Endothelial cell of umbilical vein (primary cell): ENCODE data around the gene CFAP65. TPM values are rescaled to one million over a fixed set of nuclear protein-coding genes. Genes with fewer than 3 reads are reported as not detected.

Experiments used
- BruUV-seq: library from RNA; stranded (reverse); fragments of 400-500 nt; replicated peaks from 2 replicates; lab custom pipeline; 2021; lab: Mats Ljungman, UMichigan
- CTCF ChIA-PET: fragments of 300-600, 350-600 bp; sonication (Branson Sonifier 250); formaldehyde crosslinking; loops from one replicate; lab custom pipeline; 2021; ENCODE audit warnings: antibody characterized with exemption, inconsistent platforms; lab: Charles Lee
- POLR2A ChIA-PET: fragments of 300-600, 350-600 bp; sonication (Branson Sonifier 250); formaldehyde crosslinking; loops from one replicate; lab custom pipeline; 2021; ENCODE audit warnings: antibody characterized with exemption, inconsistent platforms; lab: Charles Lee
- DNase-seq: peaks from one replicate; pipeline ENCODE4 v3.0.0-alpha.2; 2011; ENCODE audit warnings: low read depth, low spot score
- FAIRE-seq: peaks from 2 replicates; lab custom pipeline; 2011; peaks lifted over from hg19 to GRCh38; lab: Jason Lieb, UNC
- H2AFZ ChIP-seq: 2 replicates; pipeline ENCODE4 v1.6.0; 2012; ENCODE audit warnings: low read depth, low read length, control low read depth, inconsistent platforms
- H3K27ac ChIP-seq: 2 replicates; pipeline ENCODE4 v1.5.1; 2011; ENCODE audit warnings: low read depth, mild to moderate bottlenecking, control low read depth, low read length, moderate library complexity; ENCODE audit not compliant: insufficient read depth
- H3K27me3 ChIP-seq, 2 experiments: 2 replicates each; pipeline versions ENCODE4 v1.6.0 to v1.6.1; 2011; ENCODE audit warnings: low read length in 2 of 2, mixed read lengths in 1 of 2; ENCODE audit not compliant: control insufficient read depth in 2 of 2, insufficient read depth in 2 of 2
- H3K36me3 ChIP-seq, 2 experiments: 2 replicates in 1 of 2; 3 replicates in 1 of 2; pipeline ENCODE4 v1.5.1; 2011; ENCODE audit warnings: low read length in 2 of 2, mild to moderate bottlenecking in 1 of 2, moderate library complexity in 1 of 2; ENCODE audit not compliant: control insufficient read depth in 2 of 2, insufficient read depth in 2 of 2; ENCODE audit errors: extremely low read depth in 1 of 2
- H3K4me1 ChIP-seq: 3 replicates; pipeline ENCODE4 v1.5.1; 2011; ENCODE audit warnings: mild to moderate bottlenecking, low read length; ENCODE audit not compliant: control insufficient read depth, insufficient read depth; ENCODE audit errors: extremely low read depth
- H3K4me2 ChIP-seq: 2 replicates; pipeline ENCODE4 v1.6.1; 2011; ENCODE audit warnings: low read length, control low read depth, mixed read lengths; ENCODE audit not compliant: insufficient read depth
- H3K4me3 ChIP-seq, 3 experiments: fragments of 200-600 bp in 1 of 3; sonication (generic), shearing (Covaris generic) in 1 of 3; replicated peaks in 1 of 3; 2 replicates each; pipeline ENCODE4 v1.5.1; 2011 to 2016; ENCODE audit warnings: control low read depth in 3 of 3, low read length in 3 of 3, mild to moderate bottlenecking in 2 of 3, inconsistent platforms in 1 of 3, low read depth in 1 of 3, moderate library complexity in 1 of 3; ENCODE audit not compliant: insufficient read depth in 1 of 3
- H3K79me2 ChIP-seq: 2 replicates; pipeline ENCODE4 v1.6.0; 2012; ENCODE audit warnings: low read length, inconsistent platforms; ENCODE audit not compliant: control insufficient read depth, insufficient read depth
- H3K9ac ChIP-seq: replicated peaks from 2 replicates; pipeline ENCODE3; 2011; ENCODE audit warnings: low read length, control low read depth; ENCODE audit not compliant: insufficient read depth; ENCODE audit errors: extremely low read depth
- H3K9me1 ChIP-seq: replicated peaks from 3 replicates; pipeline ENCODE4 v1.6.0; 2011; ENCODE audit warnings: mild to moderate bottlenecking, low read length; ENCODE audit not compliant: control insufficient read depth, insufficient read depth; ENCODE audit errors: extremely low read depth
- H3K9me3 ChIP-seq: replicated peaks from 2 replicates; pipeline ENCODE4 v1.5.1; 2012; ENCODE audit warnings: low read length, inconsistent platforms; ENCODE audit not compliant: control insufficient read depth, insufficient read depth
- H4K20me1 ChIP-seq: replicated peaks from 2 replicates; pipeline ENCODE3; 2011; ENCODE audit warnings: mild to moderate bottlenecking, low read length; ENCODE audit not compliant: control insufficient read depth, insufficient read depth; ENCODE audit errors: extremely low read depth
- EZH2 ChIP-seq: IDR thresholded peaks from 2 replicates; pipeline ENCODE4 v1.6.1; 2012; ENCODE audit warnings: borderline replicate concordance, low read depth, mild to moderate bottlenecking, moderate library complexity, low read length, inconsistent platforms; ENCODE audit not compliant: severe bottlenecking
- FOS ChIP-seq: IDR thresholded peaks from 2 replicates; pipeline ENCODE4 v1.6.1; 2011; ENCODE audit warnings: mild to moderate bottlenecking, low read length, moderate library complexity, borderline replicate concordance; ENCODE audit not compliant: insufficient read depth
- GATA2 ChIP-seq: IDR thresholded peaks from 2 replicates; pipeline ENCODE4 v1.7.0; 2011; ENCODE audit warnings: low read depth, mild to moderate bottlenecking, moderate library complexity, mixed read lengths, low read length; ENCODE audit not compliant: insufficient read length, insufficient read depth
- JUN ChIP-seq: IDR thresholded peaks from 2 replicates; pipeline ENCODE4 v1.6.1; 2011; ENCODE audit warnings: borderline replicate concordance, low read depth; ENCODE audit not compliant: insufficient read length, insufficient read depth
- MYC ChIP-seq: IDR thresholded peaks from one replicate; pipeline ENCODE4 v1.6.1; 2011; ENCODE audit warnings: mild to moderate bottlenecking, low read depth, low read length
- POLR2A ChIP-seq: IDR thresholded peaks from 2 replicates; pipeline ENCODE4 v1.6.1; 2012; ENCODE audit warnings: low read depth, mild to moderate bottlenecking, control low read depth, low read length
- POLR2AphosphoS5 ChIP-seq: IDR thresholded peaks from 2 replicates; pipeline ENCODE4 v1.6.1; 2012; ENCODE audit warnings: low read depth, mild to moderate bottlenecking, control low read depth, low read length, moderate library complexity; ENCODE audit not compliant: insufficient read depth
- dilution Hi-C: fragments of 300-500 bp; cut with MboI; formaldehyde crosslinking; loops from one replicate; pipeline ENCODE4 v1.15.0; 2019; ENCODE audit warnings: low sequenced_read_pairs; ENCODE audit not compliant: extremely low pct_ligation_motif_present
- intact Hi-C: fragments of 100-400 bp; cut with micrococcal nuclease; formaldehyde crosslinking; loops from one replicate; pipeline ENCODE4 v1.10.0; 2022
- polyA plus RNA-seq, 4 experiments: library from polyadenylated mRNA; depleted of rRNA in 3 of 4; stranded (reverse) in 3 of 4; unstranded in 1 of 4; fragments of >200 nt; gene quantifications; 2 replicates each; pipeline versions ENCODE4 v1.2.1 to v1.2.3, GENCODE V29; 2011 to 2012; ENCODE audit warnings: missing spikeins in 1 of 4
- total RNA-seq: library from RNA; stranded (reverse); gene quantifications from 2 replicates; pipeline ENCODE4 v1.2.3, GENCODE V29; 2021
- TF ChIP-seq, protein P1 (sequence below), 2 donors: IDR thresholded peaks; 1 replicate in 1 of 2; 2 replicates in 1 of 2; pipeline ENCODE4 v1.5.1; 2011; ENCODE audit warnings: low read length in 2 of 2, mild to moderate bottlenecking in 2 of 2, moderate library complexity in 2 of 2, control low read depth in 1 of 2, inconsistent platforms in 1 of 2, low read depth in 1 of 2; ENCODE audit not compliant: insufficient read depth in 1 of 2; ENCODE audit errors: extremely low read depth in 1 of 2
- TF ChIP-seq, protein P2 (sequence below): IDR thresholded peaks from 2 replicates; pipeline ENCODE4 v1.6.1; 2011; ENCODE audit not compliant: insufficient read depth, insufficient read length

The CFAP65 gene
- total and polyA plus RNA-seq, 2 donors (not counting 3 experiments of a cell fraction or from before 2014, with no cell fraction given) = 0.03 TPM; not detected in 1

DNA sequence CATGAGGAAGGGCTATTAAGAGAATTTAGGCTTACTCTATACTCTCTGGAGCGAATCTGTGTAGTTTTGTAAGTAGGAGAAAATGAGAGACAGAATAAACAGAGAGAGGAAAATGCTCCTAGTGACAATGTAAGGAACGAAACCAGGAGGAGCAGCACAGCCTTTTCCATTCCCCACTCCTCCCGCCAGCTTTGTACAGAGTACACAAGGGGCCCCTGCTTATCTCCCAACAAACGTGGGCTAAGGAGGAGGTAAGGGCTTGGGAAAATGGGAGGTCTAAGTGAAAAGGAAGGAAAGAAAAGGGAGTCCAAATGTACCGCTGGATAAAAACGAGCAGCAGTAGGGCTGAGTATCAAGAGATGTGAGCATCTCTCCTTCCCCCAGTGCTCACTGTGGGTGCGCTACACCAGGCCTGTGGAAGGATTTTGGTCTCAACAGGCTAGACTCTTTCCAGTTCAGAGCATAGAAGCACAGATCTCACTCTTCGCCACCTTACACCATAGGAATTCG lies 31.5 kb upstream of the CFAP65 start:
- no peak for FAIRE-seq
- no peak for TF ChIP-seq POLR2A
- TF ChIP-seq JUN = no peak
- no peak for TF ChIP-seq FOS
- TF ChIP-seq, protein P1, sequence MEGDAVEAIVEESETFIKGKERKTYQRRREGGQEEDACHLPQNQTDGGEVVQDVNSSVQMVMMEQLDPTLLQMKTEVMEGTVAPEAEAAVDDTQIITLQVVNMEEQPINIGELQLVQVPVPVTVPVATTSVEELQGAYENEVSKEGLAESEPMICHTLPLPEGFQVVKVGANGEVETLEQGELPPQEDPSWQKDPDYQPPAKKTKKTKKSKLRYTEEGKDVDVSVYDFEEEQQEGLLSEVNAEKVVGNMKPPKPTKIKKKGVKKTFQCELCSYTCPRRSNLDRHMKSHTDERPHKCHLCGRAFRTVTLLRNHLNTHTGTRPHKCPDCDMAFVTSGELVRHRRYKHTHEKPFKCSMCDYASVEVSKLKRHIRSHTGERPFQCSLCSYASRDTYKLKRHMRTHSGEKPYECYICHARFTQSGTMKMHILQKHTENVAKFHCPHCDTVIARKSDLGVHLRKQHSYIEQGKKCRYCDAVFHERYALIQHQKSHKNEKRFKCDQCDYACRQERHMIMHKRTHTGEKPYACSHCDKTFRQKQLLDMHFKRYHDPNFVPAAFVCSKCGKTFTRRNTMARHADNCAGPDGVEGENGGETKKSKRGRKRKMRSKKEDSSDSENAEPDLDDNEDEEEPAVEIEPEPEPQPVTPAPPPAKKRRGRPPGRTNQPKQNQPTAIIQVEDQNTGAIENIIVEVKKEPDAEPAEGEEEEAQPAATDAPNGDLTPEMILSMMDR (IDR thresholded peaks at IDR 0.05; ENCODE audit: extremely low read depth in 1 of 2, insufficient read depth in 1 of 2, low read depth in 1 of 2, low read length in 2 of 2) = no peak
- no peak for TF ChIP-seq EZH2
- TF ChIP-seq POLR2AphosphoS5 = no peak
- TF ChIP-seq, protein P2, sequence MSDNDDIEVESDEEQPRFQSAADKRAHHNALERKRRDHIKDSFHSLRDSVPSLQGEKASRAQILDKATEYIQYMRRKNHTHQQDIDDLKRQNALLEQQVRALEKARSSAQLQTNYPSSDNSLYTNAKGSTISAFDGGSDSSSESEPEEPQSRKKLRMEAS = no peak
- TF ChIP-seq MYC = no peak
- no peak for TF ChIP-seq GATA2
- no peaks in the 10 kb centered on the region for H3K27me3 ChIP-seq
- H3K4me2 ChIP-seq = no peak overlapping the region
- H3K36me3 ChIP-seq = peaks cover 0 to 9% of the 10 kb centered on the region in 2 experiments
- intact Hi-C loops = loop anchor here (1.0 kb wide), 2 partner anchors 32 to 47 kb away; no protein-coding TSS in a partner anchor
- ChIA-PET POLR2A (no interaction called here), CTCF (interaction anchor here (0.6 to 7.3 kb wide), 28 partner anchors 9 to 315 kb away, joined by 3 to 135 read pairs (median 5); partner anchors contain the start of genes DNPEP, FEV and IHH)
- H3K4me3 ChIP-seq = no peak overlapping the region
- DNase-seq = no peak
- dilution Hi-C loops = no loop called here
- no peaks in the 10 kb centered on the region for H4K20me1 ChIP-seq
- H3K9me1 ChIP-seq = no peaks in the 10 kb centered on the region
- no peak overlapping the region for H3K9ac ChIP-seq
- H3K9me3 ChIP-seq = no peaks in the 10 kb centered on the region
- BruUV-seq = no TSS peak
- H2AFZ ChIP-seq = no peak overlapping the region
- no peak overlapping the region for H3K27ac ChIP-seq
- no peaks in the 10 kb centered on the region for H3K4me1 ChIP-seq
- H3K79me2 ChIP-seq = no peaks in the 10 kb centered on the region
